HG03196 (cell line): ENCODE results near the gene MMP26.
A peak's percentile ranks its signal among the peaks of the same experiment; 100 is the strongest.

ENCODE experiments used
- ATAC-seq: cut with Tn5 transposase; IDR thresholded peaks from one replicate; pipeline ENCODE4 v1.9.1; 2021; ENCODE audit not compliant: unreplicated experiment

The MMP26 gene

GRCh38 chr11:4704054-4704789, at the start of gene MMP26:
Gene MMP26, plus strand, starts transcription at chr11:4704784.
- ATAC-seq = peak; percentile 56

GRCh38 chr11:4658629-4659445, 45.7 kb upstream of the MMP26 start:
- no peak for ATAC-seq

GRCh38 chr11:4662876-4663275, 41.7 kb upstream of the MMP26 start:
- no peak for ATAC-seq

GRCh38 chr11:4664183-4664582, 40.4 kb upstream of the MMP26 start:
- ATAC-seq = no peak

- no peak for ATAC-seq
These were observed 39.8 kb upstream of the MMP26 start for GRCh38 chr11:4664786-4665185.

GRCh38 chr11:4665424-4665823, 39.2 kb upstream of the MMP26 start:
- no peak for ATAC-seq

GRCh38 chr11:4671741-4672140, 32.8 kb upstream of the MMP26 start:
- ATAC-seq = no peak

GRCh38 chr11:4672470-4672869, 32.1 kb upstream of the MMP26 start:
- ATAC-seq = no peak

- no peak for ATAC-seq
These were observed 30.8 kb upstream of the MMP26 start for GRCh38 chr11:4673781-4674180.

GRCh38 chr11:4677948-4678347, 26.6 kb upstream of the MMP26 start:
- no peak for ATAC-seq

- ATAC-seq = no peak
These were observed 24.2 kb upstream of the MMP26 start for GRCh38 chr11:4680341-4680740.

GRCh38 chr11:4682623-4683419, 21.8 kb upstream of the MMP26 start:
- ATAC-seq = no peak

- ATAC-seq = no peak
These were observed 19.8 kb upstream of the MMP26 start for GRCh38 chr11:4684631-4685285.

- no peak for ATAC-seq
These were observed 9.1 kb upstream of the MMP26 start for GRCh38 chr11:4695442-4695841.

GRCh38 chr11:4697585-4697984, 7.0 kb upstream of the MMP26 start, which contains the start of gene OR51E2:
Gene OR51E2, minus strand, starts transcription at chr11:4697853. Its CDS starts 15,142 bp downstream, at chr11:4682711.
- no peak for ATAC-seq

- peak; percentile 87 for ATAC-seq
These were observed 4.7 kb upstream of the MMP26 start for GRCh38 chr11:4699697-4700435.

- no peak for ATAC-seq
These were observed 4.2 kb upstream of the MMP26 start for GRCh38 chr11:4700436-4700820.

- no peak for ATAC-seq
These were observed 278 bp downstream of the MMP26 start for GRCh38 chr11:4704790-4705334.

- ATAC-seq = no peak
These were observed 8.7 kb downstream of the MMP26 start for GRCh38 chr11:4713241-4713640.

GRCh38 chr11:4714300-4714699, 9.7 kb downstream of the MMP26 start:
- no peak for ATAC-seq
